Panc1 (cell line): Measurements from ENCODE around the gene ASCC1. TPM values are rescaled to one million over a fixed set of nuclear protein-coding genes. Genes with fewer than 3 reads are reported as not detected.

Experiments
- ATAC-seq: fragments of 200-7000 bp; cut with Tn5 transposase; 2 replicates; pipeline ENCODE4 v1.9.1; 2020; ENCODE audit warnings: mild to moderate bottlenecking, moderate library complexity
- BruUV-seq: library from RNA; stranded (reverse); fragments of 400-500 nt; replicated peaks from 2 replicates; lab custom pipeline; 2021; lab: Mats Ljungman, UMichigan
- CTCF ChIA-PET: fragments of 300-600 bp; sonication (Branson Sonifier 250); formaldehyde crosslinking; loops from one replicate; lab custom pipeline; 2022; ENCODE audit warnings: antibody characterized with exemption; lab: Charles Lee
- POLR2A ChIA-PET: fragments of 300-600 bp; sonication (Branson Sonifier 250); formaldehyde crosslinking; loops from one replicate; lab custom pipeline; 2022; ENCODE audit warnings: antibody characterized with exemption; lab: Charles Lee
- DNase-seq: peaks from one replicate; pipeline ENCODE4 v3.0.0-alpha.2; 2010; ENCODE audit warnings: low read depth, low spot score
- H3K27ac ChIP-seq: 2 replicates; pipeline ENCODE4 v1.5.1; 2011; ENCODE audit warnings: mild to moderate bottlenecking, low read length, inconsistent platforms
- H3K27me3 ChIP-seq: fragments of 200-500 bp; sonication (Bioruptor generic); 2 replicates; pipeline ENCODE4 v1.6.0; 2014; ENCODE audit warnings: low read length, inconsistent platforms; ENCODE audit not compliant: control insufficient read depth, insufficient read depth
- H3K36me3 ChIP-seq: fragments of 200-500 bp; sonication (Bioruptor generic); 2 replicates; pipeline ENCODE4 v1.5.1; 2014; ENCODE audit warnings: inconsistent platforms, mild to moderate bottlenecking, low read length, moderate library complexity; ENCODE audit not compliant: control insufficient read depth, insufficient read depth
- H3K4me1 ChIP-seq: 2 replicates; pipeline ENCODE4 v1.5.1; 2011; ENCODE audit warnings: inconsistent platforms, mild to moderate bottlenecking, low read length, moderate library complexity; ENCODE audit not compliant: control insufficient read depth, insufficient read depth
- H3K4me3 ChIP-seq, 2 experiments: 2 replicates each; pipeline ENCODE4 v1.5.1; 2011 to 2012; ENCODE audit warnings: low read depth in 2 of 2, low read length in 2 of 2, mild to moderate bottlenecking in 2 of 2, inconsistent platforms in 1 of 2, moderate library complexity in 1 of 2
- H3K9me3 ChIP-seq: fragments of 200-500 bp; sonication (Bioruptor generic); 2 replicates; pipeline ENCODE4 v1.5.1; 2014; ENCODE audit warnings: low read depth, mild to moderate bottlenecking, inconsistent platforms, low read length, moderate library complexity; ENCODE audit not compliant: control insufficient read depth, insufficient read depth
- POLR2AphosphoS5 ChIP-seq: IDR thresholded peaks from 2 replicates; pipeline ENCODE4 v1.6.1; 2012; ENCODE audit warnings: mild to moderate bottlenecking, low read depth, low read length, moderate library complexity
- SIN3A ChIP-seq: IDR thresholded peaks from 2 replicates; pipeline ENCODE4 v1.6.1; 2012; ENCODE audit warnings: low read depth, mild to moderate bottlenecking, low read length, moderate library complexity, borderline replicate concordance; ENCODE audit not compliant: insufficient read depth
- TCF7L2 ChIP-seq: IDR thresholded peaks from 2 replicates; pipeline ENCODE4 v1.6.1; 2011; ENCODE audit warnings: mild to moderate bottlenecking, low read depth, low read length, inconsistent platforms
- in situ Hi-C: cut with HindIII; loops from 2 replicates; pipeline ENCODE4 v1.10.0; 2016; ENCODE audit warnings: low sequenced_read_pairs, low pct_unique_long_range_greater_than_20kb
- intact Hi-C: fragments of 100-400 bp; cut with micrococcal nuclease; formaldehyde crosslinking; loops from one replicate; pipeline ENCODE4 v1.10.0; 2022; ENCODE audit not compliant: unreplicated experiment
- total RNA-seq: library from RNA; stranded (reverse); gene quantifications from one replicate; pipeline ENCODE4 v1.2.1, GENCODE V29; 2021; ENCODE audit not compliant: unreplicated experiment
- TF ChIP-seq, protein P1 (sequence below), 2 experiments: IDR thresholded peaks; 2 replicates each; pipeline ENCODE4 v1.6.1; 2011 to 2012; ENCODE audit warnings: low read depth in 2 of 2, control low read depth in 1 of 2, low read length in 1 of 2, mild to moderate bottlenecking in 1 of 2, moderate library complexity in 1 of 2; ENCODE audit not compliant: insufficient read depth in 1 of 2
- TF ChIP-seq, protein P2 (sequence below): fragments of 450-650 bp; IDR thresholded peaks from 2 replicates; pipeline ENCODE4 v1.5.1; 2017; ENCODE audit warnings: mild to moderate bottlenecking

Gene ASCC1
- total RNA-seq, 1 experiment from 2014 or later: 114 TPM

DNA sequence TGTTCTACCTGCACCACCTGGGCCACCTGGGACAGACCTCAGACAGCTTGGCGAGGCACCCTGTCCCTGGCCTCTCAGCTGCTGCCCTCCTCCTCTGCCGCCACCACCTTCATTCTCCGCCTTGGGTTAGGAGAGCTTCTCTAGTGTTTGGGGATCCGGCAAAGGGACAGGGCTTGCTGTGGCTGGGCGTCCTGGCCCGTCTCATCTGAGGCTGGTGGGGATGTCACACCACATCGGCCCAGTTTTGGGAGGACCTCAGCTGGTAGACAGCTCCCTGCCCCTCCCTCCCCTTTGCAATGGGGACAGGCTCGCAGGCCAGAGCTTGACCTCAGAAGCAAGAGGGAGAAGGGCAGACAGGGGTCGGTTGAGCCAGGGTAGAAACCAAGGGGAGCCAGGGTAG, 154.1 kb downstream of the ASCC1 start:
- no peak for DNase-seq
- peaks cover 43% of the 10 kb centered on the region for H3K4me1 ChIP-seq
- POLR2A ChIA-PET: no interaction called here
- H3K36me3 ChIP-seq: no peaks in the 10 kb centered on the region
- H3K27me3 ChIP-seq: no peaks in the 10 kb centered on the region
- no peaks in the 10 kb centered on the region for H3K9me3 ChIP-seq
- BruUV-seq: no TSS peak
- intact Hi-C loops: no loop called here
- 0 out of 2 replicates have a peak, but pooled peaks have one; percentile 3 for ATAC-seq
- in situ Hi-C loops: no loop called here
- CTCF ChIA-PET: interaction anchor here (0.6 to 1.9 kb wide), 4 partner anchors 13 to 278 kb away, joined by 3 to 7 read pairs (median 3); no protein-coding TSS in a partner anchor
- H3K4me3 ChIP-seq: no peak overlapping the region
- TF ChIP-seq SIN3A (no peak), POLR2AphosphoS5 (no peak), TCF7L2 (no peak)
- TF ChIP-seq, protein P1, sequence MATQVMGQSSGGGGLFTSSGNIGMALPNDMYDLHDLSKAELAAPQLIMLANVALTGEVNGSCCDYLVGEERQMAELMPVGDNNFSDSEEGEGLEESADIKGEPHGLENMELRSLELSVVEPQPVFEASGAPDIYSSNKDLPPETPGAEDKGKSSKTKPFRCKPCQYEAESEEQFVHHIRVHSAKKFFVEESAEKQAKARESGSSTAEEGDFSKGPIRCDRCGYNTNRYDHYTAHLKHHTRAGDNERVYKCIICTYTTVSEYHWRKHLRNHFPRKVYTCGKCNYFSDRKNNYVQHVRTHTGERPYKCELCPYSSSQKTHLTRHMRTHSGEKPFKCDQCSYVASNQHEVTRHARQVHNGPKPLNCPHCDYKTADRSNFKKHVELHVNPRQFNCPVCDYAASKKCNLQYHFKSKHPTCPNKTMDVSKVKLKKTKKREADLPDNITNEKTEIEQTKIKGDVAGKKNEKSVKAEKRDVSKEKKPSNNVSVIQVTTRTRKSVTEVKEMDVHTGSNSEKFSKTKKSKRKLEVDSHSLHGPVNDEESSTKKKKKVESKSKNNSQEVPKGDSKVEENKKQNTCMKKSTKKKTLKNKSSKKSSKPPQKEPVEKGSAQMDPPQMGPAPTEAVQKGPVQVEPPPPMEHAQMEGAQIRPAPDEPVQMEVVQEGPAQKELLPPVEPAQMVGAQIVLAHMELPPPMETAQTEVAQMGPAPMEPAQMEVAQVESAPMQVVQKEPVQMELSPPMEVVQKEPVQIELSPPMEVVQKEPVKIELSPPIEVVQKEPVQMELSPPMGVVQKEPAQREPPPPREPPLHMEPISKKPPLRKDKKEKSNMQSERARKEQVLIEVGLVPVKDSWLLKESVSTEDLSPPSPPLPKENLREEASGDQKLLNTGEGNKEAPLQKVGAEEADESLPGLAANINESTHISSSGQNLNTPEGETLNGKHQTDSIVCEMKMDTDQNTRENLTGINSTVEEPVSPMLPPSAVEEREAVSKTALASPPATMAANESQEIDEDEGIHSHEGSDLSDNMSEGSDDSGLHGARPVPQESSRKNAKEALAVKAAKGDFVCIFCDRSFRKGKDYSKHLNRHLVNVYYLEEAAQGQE (IDR thresholded peaks at IDR 0.05; ENCODE audit: insufficient read depth in 1 of 2, low read depth in 2 of 2, low read length in 1 of 2): no peak
- TF ChIP-seq, protein P2, sequence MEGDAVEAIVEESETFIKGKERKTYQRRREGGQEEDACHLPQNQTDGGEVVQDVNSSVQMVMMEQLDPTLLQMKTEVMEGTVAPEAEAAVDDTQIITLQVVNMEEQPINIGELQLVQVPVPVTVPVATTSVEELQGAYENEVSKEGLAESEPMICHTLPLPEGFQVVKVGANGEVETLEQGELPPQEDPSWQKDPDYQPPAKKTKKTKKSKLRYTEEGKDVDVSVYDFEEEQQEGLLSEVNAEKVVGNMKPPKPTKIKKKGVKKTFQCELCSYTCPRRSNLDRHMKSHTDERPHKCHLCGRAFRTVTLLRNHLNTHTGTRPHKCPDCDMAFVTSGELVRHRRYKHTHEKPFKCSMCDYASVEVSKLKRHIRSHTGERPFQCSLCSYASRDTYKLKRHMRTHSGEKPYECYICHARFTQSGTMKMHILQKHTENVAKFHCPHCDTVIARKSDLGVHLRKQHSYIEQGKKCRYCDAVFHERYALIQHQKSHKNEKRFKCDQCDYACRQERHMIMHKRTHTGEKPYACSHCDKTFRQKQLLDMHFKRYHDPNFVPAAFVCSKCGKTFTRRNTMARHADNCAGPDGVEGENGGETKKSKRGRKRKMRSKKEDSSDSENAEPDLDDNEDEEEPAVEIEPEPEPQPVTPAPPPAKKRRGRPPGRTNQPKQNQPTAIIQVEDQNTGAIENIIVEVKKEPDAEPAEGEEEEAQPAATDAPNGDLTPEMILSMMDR: no peak
- H3K27ac ChIP-seq: peak overlapping the region; percentile 67

DNA sequence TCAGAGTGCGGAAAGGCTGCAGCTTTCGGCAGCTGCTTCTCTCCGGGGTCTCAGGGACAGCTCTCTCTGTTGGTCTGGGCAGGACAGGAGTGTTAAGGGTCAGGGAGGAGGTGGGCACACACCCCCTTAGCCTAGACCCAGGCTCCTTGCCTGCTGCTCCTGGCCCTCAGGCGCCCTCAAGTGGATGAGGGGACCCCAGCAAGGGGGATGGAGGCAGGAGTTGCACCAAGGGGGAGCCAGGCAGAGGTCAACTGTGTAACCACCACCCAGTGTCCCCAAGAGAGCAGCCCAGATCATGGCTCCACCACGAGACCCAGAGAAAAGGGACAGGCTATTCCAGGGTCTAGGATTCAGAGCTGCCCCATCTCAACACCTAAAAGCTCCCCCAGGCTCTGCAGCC, 154.6 kb downstream of the ASCC1 start:
- TF ChIP-seq, protein P1 (IDR thresholded peaks at IDR 0.05; ENCODE audit: insufficient read depth in 1 of 2, low read depth in 2 of 2, low read length in 1 of 2): no peak
- TF ChIP-seq TCF7L2 (no peak), POLR2AphosphoS5 (no peak), SIN3A (no peak)
- TF ChIP-seq, protein P2: no peak; the same call in 1 of the 2 replicates
- ChIA-PET POLR2A (no interaction called here), CTCF (interaction anchor here (0.5 to 1.9 kb wide), 4 partner anchors 13 to 288 kb away, joined by 3 to 7 read pairs (median 3); partner anchors contain the start of gene VSIR)
- H3K27me3 ChIP-seq: no peaks in the 10 kb centered on the region
- ATAC-seq (peak; percentile 29; the same call in 1 of the 2 replicates), DNase-seq (no peak)
- intact Hi-C loops: no loop called here
- peak overlapping the region; percentile 67 for H3K27ac ChIP-seq
- H3K9me3 ChIP-seq: no peaks in the 10 kb centered on the region
- no peak overlapping the region for H3K4me3 ChIP-seq
- no TSS peak for BruUV-seq
- in situ Hi-C loops: no loop called here
- H3K4me1 ChIP-seq: peaks cover 43% of the 10 kb centered on the region
- no peaks in the 10 kb centered on the region for H3K36me3 ChIP-seq
